ENCODE measurements around the gene CBX6. TPM values are rescaled to one million over a fixed set of nuclear protein-coding genes. Genes with fewer than 3 reads are reported as not detected.

CBX6 gene
- total RNA-seq, 1 experiment from 2014 or later: 119 TPM

GRCh38 chr22:38823637-38824036 is 48.4 kb downstream of the CBX6 start:
- TF ChIP-seq EZH2 (IDR thresholded peaks at IDR 0.05; ENCODE audit: borderline replicate concordance, low read depth, low read length, poor library complexity, severe bottlenecking): no peak
- TF ChIP-seq, protein P1, sequence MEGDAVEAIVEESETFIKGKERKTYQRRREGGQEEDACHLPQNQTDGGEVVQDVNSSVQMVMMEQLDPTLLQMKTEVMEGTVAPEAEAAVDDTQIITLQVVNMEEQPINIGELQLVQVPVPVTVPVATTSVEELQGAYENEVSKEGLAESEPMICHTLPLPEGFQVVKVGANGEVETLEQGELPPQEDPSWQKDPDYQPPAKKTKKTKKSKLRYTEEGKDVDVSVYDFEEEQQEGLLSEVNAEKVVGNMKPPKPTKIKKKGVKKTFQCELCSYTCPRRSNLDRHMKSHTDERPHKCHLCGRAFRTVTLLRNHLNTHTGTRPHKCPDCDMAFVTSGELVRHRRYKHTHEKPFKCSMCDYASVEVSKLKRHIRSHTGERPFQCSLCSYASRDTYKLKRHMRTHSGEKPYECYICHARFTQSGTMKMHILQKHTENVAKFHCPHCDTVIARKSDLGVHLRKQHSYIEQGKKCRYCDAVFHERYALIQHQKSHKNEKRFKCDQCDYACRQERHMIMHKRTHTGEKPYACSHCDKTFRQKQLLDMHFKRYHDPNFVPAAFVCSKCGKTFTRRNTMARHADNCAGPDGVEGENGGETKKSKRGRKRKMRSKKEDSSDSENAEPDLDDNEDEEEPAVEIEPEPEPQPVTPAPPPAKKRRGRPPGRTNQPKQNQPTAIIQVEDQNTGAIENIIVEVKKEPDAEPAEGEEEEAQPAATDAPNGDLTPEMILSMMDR (conservative IDR thresholded peaks at IDR 0.05; ENCODE audit: low read depth, low read length): no peak
- Histone ChIP-seq H3K4me3 (ENCODE audit: low read depth, low read length, poor library complexity, severe bottlenecking) (no peak overlapping the region), H3K36me3 (ENCODE audit: insufficient read depth, low read length, poor library complexity, severe bottlenecking) (peaks cover 50% of the 10 kb centered on the region), H3K27me3 (replicated peaks; ENCODE audit: insufficient read depth, low read depth, low read length, poor library complexity) (no peaks in the 10 kb centered on the region), H3K27ac (ENCODE audit: low read depth, low read length, poor library complexity, severe bottlenecking) (no peak overlapping the region), H3K4me1 (ENCODE audit: insufficient read depth, low read length, poor library complexity, severe bottlenecking) (no peaks in the 10 kb centered on the region), H3K9me3 (ENCODE audit: low read depth, low read length, poor library complexity, severe bottlenecking) (no peaks in the 10 kb centered on the region)
- CTCF ChIA-PET: interaction anchor here (0.5 to 0.9 kb wide), 2 partner anchors 55 to 504 kb away, joined by 5 to 9 read pairs; no protein-coding TSS in a partner anchor
- BruUV-seq (replicated peaks): no TSS peak
- DNase-seq (ENCODE audit: low spot score): no peak
- POLR2A ChIA-PET (ENCODE audit: low non-redundant PET): no interaction called here
- intact Hi-C loops (cut with micrococcal nuclease; ENCODE audit: unreplicated experiment): no loop called here

DNA sequence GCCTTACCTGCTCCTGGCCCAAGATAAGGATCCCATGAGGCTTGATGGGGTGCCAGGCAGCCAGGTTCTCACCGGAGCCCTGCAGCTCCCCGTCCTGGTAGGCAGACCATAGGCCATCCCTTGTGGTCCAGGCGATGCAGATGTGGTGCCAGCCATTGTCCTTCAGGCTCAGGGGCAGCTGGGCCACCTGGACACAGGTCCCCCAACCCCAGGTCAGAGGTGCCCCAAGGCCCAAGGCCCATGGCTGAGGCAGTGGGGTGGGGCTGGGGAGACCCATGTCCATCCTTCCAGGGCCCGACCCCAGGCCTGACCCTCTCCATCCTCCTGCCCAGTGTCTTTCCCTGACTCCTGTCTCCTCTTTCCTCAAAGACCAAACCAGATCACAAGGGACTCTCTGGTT is 48.9 kb downstream of the CBX6 start:
- H3K27me3 ChIP-seq (replicated peaks; ENCODE audit: insufficient read depth, low read depth, low read length, poor library complexity): no peaks in the 10 kb centered on the region
- no peaks in the 10 kb centered on the region for H3K4me1 ChIP-seq (ENCODE audit: insufficient read depth, low read length, poor library complexity, severe bottlenecking)
- intact Hi-C loops (cut with micrococcal nuclease; ENCODE audit: unreplicated experiment): no loop called here
- ChIA-PET POLR2A (ENCODE audit: low non-redundant PET) (no interaction called here), CTCF (interaction anchor here (0.9 kb wide), 1 partner anchor 54 kb away, joined by 9 read pairs; no protein-coding TSS in a partner anchor)
- H3K27ac ChIP-seq (ENCODE audit: low read depth, low read length, poor library complexity, severe bottlenecking): no peak overlapping the region
- peaks cover 45% of the 10 kb centered on the region for H3K36me3 ChIP-seq (ENCODE audit: insufficient read depth, low read length, poor library complexity, severe bottlenecking)
- BruUV-seq (replicated peaks): no TSS peak
- no peaks in the 10 kb centered on the region for H3K9me3 ChIP-seq (ENCODE audit: low read depth, low read length, poor library complexity, severe bottlenecking)
- TF ChIP-seq, protein P1 (conservative IDR thresholded peaks at IDR 0.05; ENCODE audit: low read depth, low read length): no peak
- TF ChIP-seq EZH2 (IDR thresholded peaks at IDR 0.05; ENCODE audit: borderline replicate concordance, low read depth, low read length, poor library complexity, severe bottlenecking): no peak
- no peak for DNase-seq (ENCODE audit: low spot score)
- H3K4me3 ChIP-seq (ENCODE audit: low read depth, low read length, poor library complexity, severe bottlenecking): no peak overlapping the region

DNA sequence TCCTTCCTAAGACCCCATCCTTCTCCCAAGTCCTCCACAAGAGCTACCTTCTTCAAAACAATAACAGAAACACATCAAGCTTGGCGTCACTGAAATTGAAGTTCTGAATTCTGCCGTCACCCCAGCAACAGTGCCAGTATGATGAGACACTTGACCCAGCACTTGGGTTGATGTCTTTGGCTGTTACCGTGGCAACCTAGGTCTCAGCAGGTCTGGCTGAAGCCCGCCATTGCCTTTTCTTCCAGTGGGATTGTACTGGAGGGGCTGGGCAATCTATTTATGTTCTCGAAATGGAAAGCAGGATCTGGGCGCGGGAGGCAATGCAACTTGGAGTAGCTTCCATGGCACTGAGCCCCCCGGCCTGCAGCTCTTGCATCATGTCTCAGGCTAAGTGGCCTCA is 52.0 kb downstream of the CBX6 start:
- Histone ChIP-seq H3K27me3 (replicated peaks; ENCODE audit: insufficient read depth, low read depth, low read length, poor library complexity) (no peaks in the 10 kb centered on the region), H3K9me3 (ENCODE audit: low read depth, low read length, poor library complexity, severe bottlenecking) (no peaks in the 10 kb centered on the region), H3K4me1 (ENCODE audit: insufficient read depth, low read length, poor library complexity, severe bottlenecking) (no peaks in the 10 kb centered on the region), H3K27ac (ENCODE audit: low read depth, low read length, poor library complexity, severe bottlenecking) (no peak overlapping the region), H3K36me3 (ENCODE audit: insufficient read depth, low read length, poor library complexity, severe bottlenecking) (peaks cover 25% of the 10 kb centered on the region), H3K4me3 (ENCODE audit: low read depth, low read length, poor library complexity, severe bottlenecking) (no peak overlapping the region)
- ChIA-PET CTCF (interaction anchor here (1.5 kb wide), 1 partner anchor 51 kb away, joined by 7 read pairs; no protein-coding TSS in a partner anchor), POLR2A (ENCODE audit: low non-redundant PET) (no interaction called here)
- BruUV-seq (replicated peaks): no TSS peak
- intact Hi-C loops (cut with micrococcal nuclease; ENCODE audit: unreplicated experiment): no loop called here
- TF ChIP-seq EZH2 (IDR thresholded peaks at IDR 0.05; ENCODE audit: borderline replicate concordance, low read depth, low read length, poor library complexity, severe bottlenecking): no peak
- TF ChIP-seq, protein P1 (conservative IDR thresholded peaks at IDR 0.05; ENCODE audit: low read depth, low read length): no peak
- no peak for DNase-seq (ENCODE audit: low spot score)

All from A673 (cell line).